Superior temporal gyrus (tissue), 1 donor: ENCODE measurements around the gene TBX4.

Source experiments
- DNase-seq: peaks from one replicate; pipeline ENCODE4 v3.0.0-alpha.2; 2016; ENCODE audit errors: extremely low spot score

The TBX4 gene

GRCh38 chr17:61452301-61453290 is at the start of gene TBX4:
Gene TBX4, plus strand, starts transcription at chr17:61452422. Its CDS starts 4,069 bp downstream, at chr17:61456491.
- no peak for DNase-seq

DNA sequence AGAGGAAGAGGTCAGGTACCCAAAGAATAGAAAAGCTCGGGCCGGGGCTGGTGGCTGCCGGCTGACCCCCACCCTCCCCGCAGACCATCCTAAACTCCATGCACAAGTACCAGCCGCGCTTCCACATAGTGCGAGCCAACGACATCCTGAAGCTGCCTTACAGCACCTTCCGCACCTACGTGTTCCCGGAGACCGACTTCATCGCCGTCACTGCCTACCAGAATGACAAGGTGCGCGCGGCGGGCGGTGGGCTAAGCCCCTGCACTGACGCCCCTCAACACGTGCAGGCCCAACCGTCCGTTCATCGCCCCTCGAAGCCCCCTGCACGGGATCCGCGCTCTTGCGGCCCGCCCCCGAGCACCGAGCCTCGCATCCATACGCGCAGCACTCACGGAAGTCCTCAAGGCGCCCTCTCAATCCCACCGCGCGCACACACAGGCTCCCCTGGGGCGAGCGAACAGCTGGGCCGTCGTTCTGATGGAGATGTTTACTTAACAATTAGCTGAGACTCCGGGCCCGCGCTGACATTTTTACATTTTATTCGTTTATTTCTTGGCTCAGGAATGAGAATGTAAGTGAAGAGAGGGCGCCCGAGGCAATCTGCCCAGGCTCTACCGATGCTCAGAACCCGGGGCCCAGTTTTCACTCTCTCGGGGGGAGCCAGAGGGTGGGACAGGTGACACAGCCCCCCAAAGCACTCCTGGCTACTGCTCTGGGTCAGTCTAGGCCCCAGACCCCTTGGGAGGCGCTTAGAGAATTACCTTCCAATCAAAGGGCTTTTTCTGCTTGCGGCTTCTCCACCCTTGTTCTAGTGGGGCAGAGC is 49.0 kb upstream of the TBX4 start:
- DNase-seq = no peak

DNA sequence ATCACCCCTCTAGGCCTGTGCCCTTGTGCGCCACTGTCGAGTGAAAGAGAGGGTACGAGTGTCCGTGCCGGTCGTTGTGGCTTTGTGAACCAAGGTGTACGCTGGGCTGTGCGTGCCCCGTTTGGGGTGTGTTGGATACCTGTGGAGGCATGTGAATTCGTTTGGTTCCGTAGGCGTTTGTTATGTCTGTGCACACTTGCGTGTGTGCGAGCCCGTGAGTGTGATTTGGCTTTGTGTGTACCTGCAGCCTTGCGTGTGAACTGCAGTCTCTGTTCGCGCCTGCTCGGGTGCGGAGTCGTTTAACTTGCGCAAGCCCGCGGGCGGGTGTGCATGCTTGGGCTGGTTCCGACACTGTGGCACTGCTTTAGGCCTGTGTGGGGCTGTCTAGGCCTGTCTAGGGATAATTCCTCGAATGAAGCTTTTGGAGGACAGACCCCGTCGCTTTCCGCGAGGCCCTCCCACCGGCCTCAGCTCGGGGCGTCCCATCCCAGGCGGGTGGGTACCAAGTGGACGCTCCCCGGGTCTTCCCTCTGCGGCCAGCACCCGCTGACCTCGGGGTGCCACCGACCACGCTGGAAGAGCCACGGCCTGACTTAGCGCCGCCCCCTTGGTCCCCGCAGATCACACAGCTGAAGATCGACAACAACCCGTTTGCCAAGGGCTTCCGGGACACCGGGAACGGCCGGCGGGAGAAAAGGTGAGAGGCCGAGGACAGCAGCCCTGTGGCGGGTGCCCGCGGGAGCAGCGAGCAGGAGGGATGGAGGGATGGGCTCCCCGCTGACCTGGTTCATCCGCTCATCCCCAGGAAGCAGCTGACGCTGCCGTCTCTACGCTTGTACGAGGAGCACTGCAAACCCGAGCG is 48.2 kb upstream of the TBX4 start:
- DNase-seq = no peak

DNA sequence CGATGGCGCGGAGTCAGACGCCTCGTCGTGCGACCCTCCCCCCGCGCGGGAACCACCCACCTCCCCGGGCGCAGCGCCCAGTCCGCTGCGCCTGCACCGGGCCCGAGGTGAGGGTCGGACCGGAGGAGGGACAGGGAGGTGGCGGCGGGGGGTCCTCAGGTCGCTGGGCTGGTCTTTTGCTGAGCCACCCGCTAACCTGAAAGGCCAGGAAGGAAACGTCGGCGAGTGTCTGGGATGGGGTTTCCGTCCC is 47.6 kb upstream of the TBX4 start:
- DNase-seq = no peak

DNA sequence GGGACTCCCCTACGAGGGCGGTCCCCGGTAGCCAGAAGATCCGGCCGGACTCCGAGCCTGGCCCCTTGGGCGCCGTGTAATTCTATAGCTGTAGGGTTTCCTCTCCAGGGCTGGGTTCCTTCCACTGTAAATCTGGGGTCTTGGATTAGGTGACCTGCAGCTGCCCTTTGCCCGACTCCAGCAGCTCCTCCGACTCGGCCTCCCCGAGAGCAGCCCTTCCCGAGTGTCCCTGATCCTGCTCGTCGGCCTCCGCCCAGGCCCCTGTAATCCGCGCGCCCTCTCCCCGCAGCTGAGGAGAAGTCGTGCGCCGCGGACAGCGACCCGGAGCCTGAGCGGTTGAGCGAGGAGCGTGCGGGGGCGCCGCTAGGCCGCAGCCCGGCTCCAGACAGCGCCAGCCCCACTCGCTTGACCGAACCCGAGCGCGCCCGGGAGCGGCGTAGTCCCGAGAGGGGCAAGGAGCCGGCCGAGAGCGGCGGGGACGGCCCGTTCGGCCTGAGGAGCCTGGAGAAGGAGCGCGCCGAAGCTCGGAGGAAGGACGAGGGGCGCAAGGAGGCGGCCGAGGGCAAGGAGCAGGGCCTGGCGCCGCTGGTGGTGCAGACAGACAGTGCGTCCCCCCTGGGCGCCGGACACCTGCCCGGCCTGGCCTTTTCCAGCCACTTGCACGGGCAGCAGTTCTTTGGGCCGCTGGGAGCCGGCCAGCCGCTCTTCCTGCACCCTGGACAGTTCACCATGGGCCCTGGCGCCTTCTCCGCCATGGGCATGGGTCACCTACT is 47.1 kb upstream of the TBX4 start:
- DNase-seq = no peak

DNA sequence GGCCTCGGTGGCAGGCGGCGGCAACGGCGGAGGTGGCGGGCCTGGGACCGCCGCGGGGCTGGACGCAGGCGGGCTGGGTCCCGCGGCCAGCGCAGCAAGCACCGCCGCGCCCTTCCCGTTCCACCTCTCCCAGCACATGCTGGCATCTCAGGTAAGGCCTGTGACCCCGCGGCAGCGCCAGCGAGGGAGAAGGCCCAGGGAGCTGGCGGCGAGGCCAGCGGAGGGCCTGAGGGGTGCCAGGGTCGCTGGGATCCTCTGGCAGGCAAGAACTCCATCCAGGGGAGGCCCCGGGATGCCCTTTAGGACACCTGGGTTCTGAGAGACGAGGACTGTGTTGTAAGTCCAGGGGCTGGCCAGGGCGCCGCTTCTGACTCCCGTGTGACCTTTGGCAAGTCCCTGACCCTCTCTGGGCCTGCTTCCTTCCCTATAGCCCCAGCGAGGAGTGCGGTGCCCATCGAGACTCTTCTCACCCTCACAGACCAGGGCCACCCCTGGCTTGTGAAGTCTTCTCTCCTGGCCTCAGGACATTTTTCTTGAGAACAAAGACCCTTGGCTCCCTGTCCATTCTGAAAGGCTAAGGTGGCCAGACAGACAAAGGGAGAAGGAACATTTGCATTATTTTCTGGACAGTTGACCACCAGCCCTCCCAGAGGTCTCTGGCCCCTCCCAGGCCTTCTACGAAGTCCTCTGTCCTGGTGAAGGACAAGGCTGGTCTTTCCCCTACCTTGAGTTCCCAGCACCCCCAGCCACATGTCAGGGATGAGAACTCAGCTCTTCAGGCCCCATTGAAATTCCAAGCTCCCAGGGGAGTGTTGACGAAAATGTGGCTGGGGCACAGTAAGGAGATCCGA is 46.3 kb upstream of the TBX4 start:
- no peak for DNase-seq

DNA sequence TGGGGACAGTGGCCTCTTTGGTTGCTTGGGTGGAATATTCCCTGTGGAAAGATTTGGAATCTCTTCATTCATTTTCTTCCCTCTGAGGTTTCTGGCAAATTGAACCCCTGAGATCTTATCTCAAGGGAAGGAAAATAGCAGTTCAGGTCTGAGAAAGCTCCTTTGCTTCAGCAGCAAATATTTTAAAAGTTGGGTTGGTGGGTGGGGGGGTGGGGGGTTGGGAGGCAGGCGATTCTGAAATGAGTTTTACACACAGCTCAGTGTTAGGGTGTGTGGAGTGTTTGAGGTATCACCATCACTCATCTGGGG is 45.7 kb upstream of the TBX4 start:
- no peak for DNase-seq

GRCh38 chr17:61406971-61407911 is 45.0 kb upstream of the TBX4 start:
- no peak for DNase-seq

- no peak for DNase-seq
Measured at GRCh38 chr17:61408151-61409041, 43.8 kb upstream of the TBX4 start.

GRCh38 chr17:61409301-61410112 is 42.7 kb upstream of the TBX4 start:
- peak; percentile 36 for DNase-seq

DNA sequence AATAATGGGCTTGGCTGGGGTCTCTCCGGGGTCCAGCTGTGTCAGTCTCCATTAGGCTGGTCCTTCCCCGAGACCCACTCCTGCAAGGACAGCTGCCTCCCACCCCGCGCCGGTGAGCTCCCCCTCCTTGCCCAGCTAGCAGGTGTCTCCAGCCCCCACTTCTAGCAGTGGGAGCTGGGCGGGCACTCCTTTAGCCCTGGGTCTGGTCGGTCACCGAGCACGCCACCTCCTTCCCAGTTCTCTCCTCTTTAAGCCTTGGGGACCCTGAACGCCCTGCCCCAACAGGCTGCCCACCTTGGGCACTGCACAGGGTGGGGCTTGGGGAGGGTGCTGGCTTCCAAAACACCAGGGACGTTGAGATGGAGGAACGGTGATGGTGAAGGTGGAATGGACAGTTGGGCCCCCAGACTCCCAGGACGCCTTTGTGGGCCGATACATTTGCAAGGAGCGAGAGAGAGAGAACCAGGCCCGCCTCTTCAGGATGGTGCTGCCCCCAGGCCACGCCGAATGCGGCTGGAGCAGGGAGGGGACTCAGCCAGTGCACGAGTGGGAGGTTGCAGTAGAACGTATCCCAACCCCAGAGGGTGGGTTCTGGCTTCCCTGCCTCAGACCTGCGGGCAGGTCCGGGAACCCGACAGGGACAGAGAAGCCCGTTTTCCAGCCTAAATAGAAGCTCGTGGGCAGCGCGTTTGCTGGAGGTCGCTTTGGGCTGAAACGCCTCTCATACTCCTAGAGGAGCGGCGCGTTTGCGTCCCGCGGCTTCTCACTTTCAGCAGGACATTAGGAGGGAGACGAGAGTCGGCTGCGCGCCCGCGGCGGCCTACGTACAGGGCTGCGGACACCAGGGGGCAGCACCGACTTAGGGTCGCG is 41.8 kb upstream of the TBX4 start:
- peak; percentile 71 for DNase-seq

- no peak for DNase-seq
Measured at GRCh38 chr17:61411011-61411260, 41.3 kb upstream of the TBX4 start.

GRCh38 chr17:61411261-61412142 is 40.7 kb upstream of the TBX4 start:
- DNase-seq = no peak

DNA sequence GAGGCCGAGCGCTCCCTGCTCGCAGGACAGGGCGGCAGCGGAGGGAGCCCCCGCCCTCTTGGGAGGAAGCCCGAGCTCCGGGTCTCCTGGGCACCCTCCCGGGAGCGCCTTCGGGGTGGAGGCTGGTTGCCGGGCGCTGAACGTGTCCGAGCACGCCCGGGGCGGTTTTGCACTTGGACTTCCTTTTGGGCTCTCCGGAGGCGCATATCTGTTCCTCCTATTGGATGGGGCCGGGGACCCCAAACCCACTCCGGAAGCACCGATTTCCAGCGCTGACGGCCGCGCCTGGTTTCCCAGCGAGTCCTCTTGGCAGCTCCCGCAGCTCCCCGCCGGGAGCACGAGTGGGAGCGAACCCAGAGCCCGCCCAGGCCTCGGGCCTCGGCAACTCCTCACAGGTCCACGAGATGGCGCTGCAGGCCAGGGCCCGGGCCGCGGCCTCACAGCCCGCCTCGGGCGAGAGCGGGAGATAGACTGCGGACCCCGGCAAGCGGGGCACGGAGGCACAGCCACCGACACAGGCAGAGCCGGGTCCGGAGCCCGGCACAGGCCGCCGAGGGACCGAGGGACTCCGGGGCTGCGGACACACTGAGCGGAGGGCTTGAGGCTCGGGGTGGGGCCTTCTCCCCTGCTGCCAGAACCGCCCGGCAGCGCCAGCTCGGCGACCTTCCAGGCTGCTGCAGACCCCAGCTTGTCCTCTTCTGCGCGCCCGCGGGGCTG is 39.9 kb upstream of the TBX4 start:
- DNase-seq = peak; percentile 84
